ENCODE measurements around the gene SLC9C2. TPM values are rescaled to one million over a fixed set of nuclear protein-coding genes. Genes with fewer than 3 reads are reported as not detected.
"Not testable (repeated sequence)": the region's sequence is repeated elsewhere in the genome, so short reads cannot be mapped to it uniquely, and the experiment has no call there.

The SLC9C2 gene
- polyA plus RNA-seq, 1 of the 3 experiments (the other 2 are of a cell fraction), result not detected

DNA sequence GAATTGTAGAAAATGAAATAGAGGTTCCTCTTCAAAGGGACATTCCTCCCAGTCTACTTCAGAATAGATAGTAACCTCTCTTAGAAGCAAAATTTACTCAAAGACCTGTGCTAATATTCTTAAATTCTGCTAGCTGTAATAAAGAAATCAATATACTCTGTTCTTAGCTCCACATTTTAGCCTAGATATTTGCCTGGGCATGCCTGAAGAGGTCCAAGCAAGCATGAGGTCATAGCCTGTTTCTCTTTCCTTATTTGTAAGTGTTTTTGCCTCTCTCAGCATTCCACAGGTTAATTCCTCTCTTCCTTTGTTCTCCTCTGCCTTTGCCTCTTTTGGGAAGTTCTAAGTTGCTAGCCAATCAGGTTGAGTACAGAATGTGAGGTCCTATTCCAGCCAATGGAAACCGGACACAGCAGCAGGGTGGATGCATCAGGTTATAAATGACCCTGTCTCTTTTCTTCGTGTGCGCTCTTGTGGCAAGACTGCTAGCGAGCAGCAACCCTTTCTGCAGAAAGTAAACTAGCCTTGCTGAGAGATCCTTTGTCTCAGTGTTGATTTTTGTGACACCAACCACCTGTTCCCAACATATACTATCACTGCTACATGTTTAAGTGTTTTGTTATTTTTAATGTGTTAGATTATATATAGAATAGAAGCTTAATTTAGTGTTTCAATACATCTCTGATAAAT lies 39.7 kb upstream of the SLC9C2 start:
- H2AFZ ChIP-seq (ENCODE audit: low read depth); POLR2A ChIA-PET: not testable (repeated sequence)

DNA sequence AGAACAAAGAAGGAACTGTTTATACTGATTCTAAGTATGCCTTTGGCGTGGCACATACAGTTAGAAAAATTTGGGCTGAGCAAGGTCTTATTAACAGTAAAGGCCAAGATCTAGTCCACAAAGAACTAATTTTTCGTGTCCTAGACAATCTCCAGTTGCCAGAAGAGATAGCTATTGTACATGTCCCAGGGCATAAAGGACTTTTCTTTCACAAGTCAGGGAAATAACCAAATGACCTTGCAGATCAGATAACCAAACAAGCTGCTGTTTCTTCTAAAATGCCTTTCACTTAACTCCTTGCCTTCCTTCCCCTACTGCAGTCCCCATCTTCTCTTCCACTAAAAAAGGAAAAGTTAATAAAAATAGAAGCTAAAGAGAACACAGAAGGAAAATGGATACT lies 36.2 kb upstream of the SLC9C2 start:
- ChIA-PET CTCF (no interaction called here), POLR2A (interaction anchor here (0.5 kb wide), 1 partner anchor 84 kb away, joined by 3 read pairs; no protein-coding TSS in a partner anchor)
- Histone ChIP-seq H4K20me1 (ENCODE audit: insufficient read depth) (no peaks in the 10 kb centered on the region), H2AFZ (ENCODE audit: low read depth) (no peak overlapping the region), H3K9me2 (no peaks in the 10 kb centered on the region), H3K9ac (no peak overlapping the region), H3K4me2 (no peak overlapping the region), H3K27me3 (ENCODE audit: insufficient read depth) (no peaks in the 10 kb centered on the region), H3K79me2 (ENCODE audit: insufficient read depth) (no peaks in the 10 kb centered on the region), H3K4me1 (ENCODE audit: control insufficient read depth in 1 of 2, insufficient read depth in 2 of 2, low read depth in 1 of 2, low read length in 1 of 2) (no peaks in the 10 kb centered on the region), H3K9me3 (no peaks in the 10 kb centered on the region), H3K36me3 (replicated peaks in 1 of 2; ENCODE audit: control insufficient read depth in 1 of 2, insufficient read depth in 2 of 2, low read length in 1 of 2) (peaks cover 0 to 5% of the 10 kb centered on the region in 2 experiments), H3K4me3 (ENCODE audit: low read depth in 2 of 2, low read length in 1 of 2) (no peak overlapping the region), H3K27ac (ENCODE audit: low read depth in 2 of 2, low read length in 1 of 2) (no peak overlapping the region), H3F3A (replicated peaks; ENCODE audit: insufficient read depth) (no peaks in the 10 kb centered on the region)
- WGBS (ENCODE audit: low lambda C conversion rate), result 50% methylated on average over 2 of the region's 2 CpGs
- no peak for DNase-seq
- no peak for TF ChIP-seq ELF1 (IDR thresholded peaks at IDR 0.05)
- no peak for TF ChIP-seq TCF12 (IDR thresholded peaks at IDR 0.05)
- no peak for TF ChIP-seq RXRA (IDR thresholded peaks at IDR 0.05; ENCODE audit: borderline replicate concordance, low read depth)
- TF ChIP-seq RAD21 (IDR thresholded peaks at IDR 0.05; ENCODE audit: low read length), result no peak
- TF ChIP-seq YY1 (IDR thresholded peaks at IDR 0.05; ENCODE audit: low read depth), result no peak
- TF ChIP-seq, protein P1, sequence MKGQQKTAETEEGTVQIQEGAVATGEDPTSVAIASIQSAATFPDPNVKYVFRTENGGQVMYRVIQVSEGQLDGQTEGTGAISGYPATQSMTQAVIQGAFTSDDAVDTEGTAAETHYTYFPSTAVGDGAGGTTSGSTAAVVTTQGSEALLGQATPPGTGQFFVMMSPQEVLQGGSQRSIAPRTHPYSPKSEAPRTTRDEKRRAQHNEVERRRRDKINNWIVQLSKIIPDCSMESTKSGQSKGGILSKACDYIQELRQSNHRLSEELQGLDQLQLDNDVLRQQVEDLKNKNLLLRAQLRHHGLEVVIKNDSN (IDR thresholded peaks at IDR 0.05; ENCODE audit: borderline replicate concordance, low read depth), result no peak
- no peak for TF ChIP-seq GABPA (IDR thresholded peaks at IDR 0.05; ENCODE audit: low read depth)
- no peak for TF ChIP-seq EP300 (IDR thresholded peaks at IDR 0.05; ENCODE audit: borderline replicate concordance in 1 of 2, low read depth in 1 of 2, low read length in 1 of 2)
- no peak for TF ChIP-seq TAF1 (IDR thresholded peaks at IDR 0.05; ENCODE audit: borderline replicate concordance, low read depth, low read length)
- no peak for TF ChIP-seq SIN3A (IDR thresholded peaks at IDR 0.05; ENCODE audit: borderline replicate concordance, low read depth, low read length)
- TF ChIP-seq, protein P2, sequence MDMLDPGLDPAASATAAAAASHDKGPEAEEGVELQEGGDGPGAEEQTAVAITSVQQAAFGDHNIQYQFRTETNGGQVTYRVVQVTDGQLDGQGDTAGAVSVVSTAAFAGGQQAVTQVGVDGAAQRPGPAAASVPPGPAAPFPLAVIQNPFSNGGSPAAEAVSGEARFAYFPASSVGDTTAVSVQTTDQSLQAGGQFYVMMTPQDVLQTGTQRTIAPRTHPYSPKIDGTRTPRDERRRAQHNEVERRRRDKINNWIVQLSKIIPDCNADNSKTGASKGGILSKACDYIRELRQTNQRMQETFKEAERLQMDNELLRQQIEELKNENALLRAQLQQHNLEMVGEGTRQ (IDR thresholded peaks at IDR 0.05; ENCODE audit: borderline replicate concordance, low read depth, low read length), result no peak
- no peak for TF ChIP-seq GATA2 (CRISPR knock-in tag; IDR thresholded peaks at IDR 0.05)
- TF ChIP-seq, protein P3, sequence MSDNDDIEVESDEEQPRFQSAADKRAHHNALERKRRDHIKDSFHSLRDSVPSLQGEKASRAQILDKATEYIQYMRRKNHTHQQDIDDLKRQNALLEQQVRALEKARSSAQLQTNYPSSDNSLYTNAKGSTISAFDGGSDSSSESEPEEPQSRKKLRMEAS (IDR thresholded peaks at IDR 0.05; ENCODE audit: low read depth), result no peak
- no peak for TF ChIP-seq NRF1 (IDR thresholded peaks at IDR 0.05; ENCODE audit: low read depth, low read length)
- no peak for TF ChIP-seq EZH2phosphoT487 (IDR thresholded peaks at IDR 0.05; ENCODE audit: borderline replicate concordance, low read depth)
- no peak for TF ChIP-seq TEAD4 (IDR thresholded peaks at IDR 0.05; ENCODE audit: borderline replicate concordance, insufficient read depth)
- TF ChIP-seq IRF3 (IDR thresholded peaks at IDR 0.05; ENCODE audit: low read depth, low read length), result no peak
- no peak for TF ChIP-seq CTCF (IDR thresholded peaks at IDR 0.05)
- TF ChIP-seq POLR2AphosphoS5 (IDR thresholded peaks at IDR 0.05; ENCODE audit: low read depth, low read length), result no peak
- TF ChIP-seq, protein P4, sequence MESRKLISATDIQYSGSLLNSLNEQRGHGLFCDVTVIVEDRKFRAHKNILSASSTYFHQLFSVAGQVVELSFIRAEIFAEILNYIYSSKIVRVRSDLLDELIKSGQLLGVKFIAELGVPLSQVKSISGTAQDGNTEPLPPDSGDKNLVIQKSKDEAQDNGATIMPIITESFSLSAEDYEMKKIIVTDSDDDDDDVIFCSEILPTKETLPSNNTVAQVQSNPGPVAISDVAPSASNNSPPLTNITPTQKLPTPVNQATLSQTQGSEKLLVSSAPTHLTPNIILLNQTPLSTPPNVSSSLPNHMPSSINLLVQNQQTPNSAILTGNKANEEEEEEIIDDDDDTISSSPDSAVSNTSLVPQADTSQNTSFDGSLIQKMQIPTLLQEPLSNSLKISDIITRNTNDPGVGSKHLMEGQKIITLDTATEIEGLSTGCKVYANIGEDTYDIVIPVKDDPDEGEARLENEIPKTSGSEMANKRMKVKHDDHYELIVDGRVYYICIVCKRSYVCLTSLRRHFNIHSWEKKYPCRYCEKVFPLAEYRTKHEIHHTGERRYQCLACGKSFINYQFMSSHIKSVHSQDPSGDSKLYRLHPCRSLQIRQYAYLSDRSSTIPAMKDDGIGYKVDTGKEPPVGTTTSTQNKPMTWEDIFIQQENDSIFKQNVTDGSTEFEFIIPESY (IDR thresholded peaks at IDR 0.05; ENCODE audit: borderline replicate concordance, low read depth), result no peak

More for the DNA sequence above, 39.7 kb upstream of the SLC9C2 start:
- not testable (repeated sequence) for H3K79me2 ChIP-seq (ENCODE audit: insufficient read depth); H4K20me1 ChIP-seq (ENCODE audit: insufficient read depth); H3K4me3 ChIP-seq (ENCODE audit: low read depth in 2 of 2, low read length in 1 of 2); H3K9me2 ChIP-seq; H3K27me3 ChIP-seq (ENCODE audit: insufficient read depth); H3F3A ChIP-seq (replicated peaks; ENCODE audit: insufficient read depth); H3K4me1 ChIP-seq (ENCODE audit: control insufficient read depth in 1 of 2, insufficient read depth in 2 of 2, low read depth in 1 of 2, low read length in 1 of 2); H3K36me3 ChIP-seq (replicated peaks in 1 of 2; ENCODE audit: control insufficient read depth in 1 of 2, insufficient read depth in 2 of 2, low read length in 1 of 2); H3K27ac ChIP-seq (ENCODE audit: low read depth in 2 of 2, low read length in 1 of 2); H3K9ac ChIP-seq; H3K9me3 ChIP-seq; DNase-seq; H3K4me2 ChIP-seq
- WGBS (ENCODE audit: low lambda C conversion rate), result 83% methylated on average over 4 of the region's 4 CpGs
- CTCF ChIA-PET, result interaction anchor here (0.6 kb wide), 1 partner anchor 16 kb away, joined by 3 read pairs; no protein-coding TSS in a partner anchor

Data from SK-N-SH (cell line).